OCI-LY7 (cell line): ENCODE results near the gene FBXL20.

Source experiments
- CTCF ChIP-seq: fragments of 200-600 bp; sonication (generic); conservative IDR thresholded peaks from 2 replicates; pipeline ENCODE4 v1.5.1; 2014; ENCODE audit warnings: mild to moderate bottlenecking, antibody characterized with exemption, low read length, moderate library complexity, mixed read lengths
- EZH2phosphoT487 ChIP-seq: fragments of 200-600 bp; sonication (generic); IDR thresholded peaks from 2 replicates; pipeline ENCODE4 v1.6.1; 2018; ENCODE audit warnings: low read depth, borderline replicate concordance, mild to moderate bottlenecking, mixed run types, antibody characterized with exemption, low read length, moderate library complexity, mixed read lengths

- TF ChIP-seq CTCF (no peak), EZH2phosphoT487 (no peak)
Measured at GRCh38 chr17:39340731-39341130, 60.7 kb downstream of the FBXL20 start.
